Activated CD8-positive, alpha-beta memory T cell treated with anti-CD3 and anti-CD28 coated beads, Interleukin-2, amount 50 U/mL, for 24 hours (primary cell): ENCODE measurements around the gene SLC24A4.

ENCODE experiments used
- DNase-seq: peaks from one replicate; pipeline ENCODE4 v3.0.0-alpha.2; 2020; ENCODE audit errors: extremely low read depth

The SLC24A4 gene

GRCh38 chr14:92323011-92323915 is at the start of gene SLC24A4:
Gene SLC24A4, plus strand, starts transcription at chr14:92323165. Its CDS starts 666 bp downstream, at chr14:92323831.
- no peak for DNase-seq

- DNase-seq = no peak
These were observed 49.8 kb upstream of the SLC24A4 start for GRCh38 chr14:92273166-92273565.

GRCh38 chr14:92274055-92274454 is 48.9 kb upstream of the SLC24A4 start:
- DNase-seq = no peak

- no peak for DNase-seq
These were observed 46.9 kb upstream of the SLC24A4 start for GRCh38 chr14:92276074-92276473.

- DNase-seq = no peak
These were observed 45.9 kb upstream of the SLC24A4 start for GRCh38 chr14:92277031-92277430.

GRCh38 chr14:92280554-92281262 is 42.3 kb upstream of the SLC24A4 start:
- DNase-seq = no peak

- no peak for DNase-seq
These were observed 40.3 kb upstream of the SLC24A4 start for GRCh38 chr14:92282669-92283068.

- no peak for DNase-seq
These were observed 37.7 kb upstream of the SLC24A4 start for GRCh38 chr14:92285311-92285710.

- DNase-seq = no peak
These were observed 35.0 kb upstream of the SLC24A4 start for GRCh38 chr14:92287987-92288386.

- no peak for DNase-seq
These were observed 33.8 kb upstream of the SLC24A4 start for GRCh38 chr14:92288994-92289660.

GRCh38 chr14:92292673-92293072 is 30.3 kb upstream of the SLC24A4 start:
- DNase-seq = no peak

GRCh38 chr14:92294506-92294905 is 28.5 kb upstream of the SLC24A4 start:
- DNase-seq = no peak

GRCh38 chr14:92297818-92298595 is 25.0 kb upstream of the SLC24A4 start:
- DNase-seq = no peak

GRCh38 chr14:92302481-92302880 is 20.5 kb upstream of the SLC24A4 start:
- no peak for DNase-seq

- DNase-seq = no peak
These were observed 14.2 kb upstream of the SLC24A4 start for GRCh38 chr14:92308716-92309115.

GRCh38 chr14:92309968-92310530 is 12.9 kb upstream of the SLC24A4 start:
- no peak for DNase-seq

- no peak for DNase-seq
These were observed 12.1 kb upstream of the SLC24A4 start for GRCh38 chr14:92310776-92311375.

- DNase-seq = no peak
These were observed 8.8 kb upstream of the SLC24A4 start for GRCh38 chr14:92314182-92314581.

GRCh38 chr14:92315050-92315805 is 7.7 kb upstream of the SLC24A4 start:
- no peak for DNase-seq

GRCh38 chr14:92316176-92316575 is 6.8 kb upstream of the SLC24A4 start:
- no peak for DNase-seq
